Keratinocyte (primary cell): ENCODE measurements around the gene TANGO2. TPM values are rescaled to one million over a fixed set of nuclear protein-coding genes. Genes with fewer than 3 reads are reported as not detected.

Experiments
- DNase-seq: peaks from one replicate; pipeline ENCODE4 v3.0.0-alpha.2; 2011; ENCODE audit warnings: low read depth, missing footprints, low spot score
- FAIRE-seq: peaks from 2 replicates; lab custom pipeline; 2011; peaks lifted over from hg19 to GRCh38; lab: Jason Lieb, UNC
- H2AFZ ChIP-seq: 2 replicates; pipeline ENCODE4 v1.6.0; 2012; ENCODE audit warnings: low read length, control low read depth, inconsistent platforms; ENCODE audit not compliant: control insufficient read depth
- H3K27ac ChIP-seq: 2 replicates; pipeline ENCODE4 v1.5.1; 2011; ENCODE audit warnings: low read length; ENCODE audit not compliant: control insufficient read depth, insufficient read depth
- H3K27me3 ChIP-seq: 3 replicates; pipeline ENCODE4 v1.6.0; 2011; ENCODE audit warnings: low read length; ENCODE audit not compliant: control insufficient read depth, insufficient read depth; ENCODE audit errors: extremely low read depth
- H3K36me3 ChIP-seq, 2 experiments: 2 replicates in 1 of 2; 3 replicates in 1 of 2; pipeline ENCODE4 v1.5.1; 2011; ENCODE audit warnings: low read length in 2 of 2, mild to moderate bottlenecking in 1 of 2; ENCODE audit not compliant: control insufficient read depth in 2 of 2, insufficient read depth in 2 of 2; ENCODE audit errors: extremely low read depth in 1 of 2
- H3K4me1 ChIP-seq: 3 replicates; pipeline ENCODE4 v1.5.1; 2011; ENCODE audit warnings: low read length; ENCODE audit not compliant: control insufficient read depth, insufficient read depth; ENCODE audit errors: extremely low read depth
- H3K4me2 ChIP-seq: 3 replicates; pipeline ENCODE4 v1.6.0; 2011; ENCODE audit warnings: low read depth, low read length; ENCODE audit not compliant: control insufficient read depth, insufficient read depth; ENCODE audit errors: extremely low read depth
- H3K4me3 ChIP-seq, 3 experiments: fragments of 200-600 bp in 1 of 3; sonication (generic) in 1 of 3; 2 replicates in 2 of 3; 3 replicates in 1 of 3; pipeline ENCODE4 v1.5.1; 2011 to 2016; ENCODE audit warnings: low read length in 3 of 3, mild to moderate bottlenecking in 3 of 3, control low read depth in 2 of 3, inconsistent platforms in 1 of 3, low read depth in 1 of 3, mixed read lengths in 1 of 3, mixed run types in 1 of 3, moderate library complexity in 1 of 3; ENCODE audit not compliant: control insufficient read depth in 2 of 3, insufficient read depth in 2 of 3; ENCODE audit errors: extremely low read depth in 1 of 3
- H3K79me2 ChIP-seq: 2 replicates; pipeline ENCODE4 v1.6.0; 2012; ENCODE audit warnings: low read length; ENCODE audit not compliant: control insufficient read depth, insufficient read depth
- H3K9ac ChIP-seq: 3 replicates; pipeline ENCODE4 v1.6.0; 2011; ENCODE audit warnings: low read length; ENCODE audit not compliant: control insufficient read depth, insufficient read depth; ENCODE audit errors: extremely low read depth
- H3K9me1 ChIP-seq: 3 replicates; pipeline ENCODE4 v1.6.0; 2011; ENCODE audit warnings: low read length; ENCODE audit not compliant: control insufficient read depth, insufficient read depth; ENCODE audit errors: extremely low read depth
- H3K9me3 ChIP-seq: 2 replicates; pipeline ENCODE4 v1.5.1; 2012; ENCODE audit warnings: low read depth, low read length; ENCODE audit not compliant: control insufficient read depth
- H4K20me1 ChIP-seq: 3 replicates; pipeline ENCODE4 v1.6.0; 2011; ENCODE audit warnings: low read length; ENCODE audit not compliant: control insufficient read depth, insufficient read depth; ENCODE audit errors: extremely low read depth
- CTCF ChIP-seq, 3 experiments: IDR thresholded peaks in 1 of 3; conservative IDR thresholded peaks in 1 of 3; optimal IDR thresholded peaks in 1 of 3; 2 replicates in 2 of 3; 3 replicates in 1 of 3; pipeline versions ENCODE3 to v1.5.1; 2011; ENCODE audit warnings: low read length in 3 of 3, mild to moderate bottlenecking in 3 of 3, moderate library complexity in 2 of 3, control low read depth in 1 of 3, inconsistent platforms in 1 of 3; ENCODE audit not compliant: insufficient read depth in 2 of 3; ENCODE audit errors: extremely low read depth in 1 of 3
- EZH2 ChIP-seq: IDR thresholded peaks from one replicate; pipeline ENCODE4 v1.6.1; 2012; ENCODE audit warnings: inconsistent platforms, mild to moderate bottlenecking, low read length, moderate library complexity
- dilution Hi-C: fragments of 300-500 bp; cut with MboI; formaldehyde crosslinking; loops from one replicate; pipeline ENCODE4 v1.7.0; 2020; ENCODE audit warnings: low sequenced_read_pairs; ENCODE audit not compliant: extremely low pct_ligation_motif_present
- polyA plus RNA-seq, 5 experiments: library from polyadenylated mRNA; depleted of rRNA in 3 of 5; stranded (reverse) in 3 of 5; stranded (forward) in 1 of 5; unstranded in 1 of 5; fragments of >200 nt; gene quantifications; 1 replicate in 1 of 5; 2 replicates in 3 of 5; 3 replicates in 1 of 5; pipeline versions ENCODE4 v1.2.1 to v1.2.3, GENCODE V29; 2011 to 2012; ENCODE audit warnings: missing spikeins in 2 of 5, low read depth in 1 of 5, low replicate concordance in 1 of 5

The TANGO2 gene
- polyA plus RNA-seq, 1 donor (not counting 4 experiments of a cell fraction or from before 2014, with no cell fraction given), result 20.1 TPM

- Histone ChIP-seq H3K9me1 (no peaks in the 10 kb centered on the region), H3K4me3 (no peak overlapping the region), H3K27me3 (no peaks in the 10 kb centered on the region), H3K79me2 (peaks cover 33% of the 10 kb centered on the region), H3K9ac (no peak overlapping the region), H3K36me3 (peaks cover 32 to 47% of the 10 kb centered on the region in 2 experiments), H3K4me2 (no peak overlapping the region), H3K4me1 (peaks cover 10% of the 10 kb centered on the region), H2AFZ (no peak overlapping the region), H4K20me1 (no peaks in the 10 kb centered on the region), H3K27ac (no peak overlapping the region), H3K9me3 (no peaks in the 10 kb centered on the region)
- DNase-seq (no peak), FAIRE-seq (no peak)
- TF ChIP-seq CTCF (optimal IDR thresholded peaks at IDR 0.05 in 1 of 3, IDR thresholded peaks at IDR 0.05 in 1 of 3, conservative IDR thresholded peaks at IDR 0.05 in 1 of 3; ENCODE audit: extremely low read depth in 1 of 3, insufficient read depth in 2 of 3, low read length in 3 of 3) (no peak), EZH2 (no peak)
- dilution Hi-C loops, result no loop called here
Measured at GRCh38 chr22:20101638-20102037, 80.7 kb downstream of the TANGO2 start.

GRCh38 chr22:20102203-20102780, 81.4 kb downstream of the TANGO2 start:
- DNase-seq, result no peak
- Histone ChIP-seq H3K36me3 (peaks cover 39 to 53% of the 10 kb centered on the region in 2 experiments), H3K9me1 (no peaks in the 10 kb centered on the region), H4K20me1 (no peaks in the 10 kb centered on the region), H3K27me3 (no peaks in the 10 kb centered on the region), H3K9me3 (no peaks in the 10 kb centered on the region), H3K4me2 (no peak overlapping the region), H3K4me1 (peaks cover 10% of the 10 kb centered on the region), H3K4me3 (no peak overlapping the region), H2AFZ (no peak overlapping the region), H3K27ac (no peak overlapping the region), H3K9ac (no peak overlapping the region), H3K79me2 (peaks cover 34% of the 10 kb centered on the region)
- FAIRE-seq, result no peak
- TF ChIP-seq EZH2, result no peak
- TF ChIP-seq CTCF (optimal IDR thresholded peaks at IDR 0.05 in 1 of 3, IDR thresholded peaks at IDR 0.05 in 1 of 3, conservative IDR thresholded peaks at IDR 0.05 in 1 of 3; ENCODE audit: extremely low read depth in 1 of 3, insufficient read depth in 2 of 3, low read length in 3 of 3), result peak in 1 of 3 experiments; percentile 10
- dilution Hi-C loops, result no loop called here
